HepG2 (cell line): ENCODE measurements around the gene STX7. TPM values are rescaled to one million over a fixed set of nuclear protein-coding genes. Genes with fewer than 3 reads are reported as not detected.

Source experiments
- CBX2 ChIP-seq, 2 experiments: fragments of 200-600 bp in 1 of 2; sonication (generic); formaldehyde crosslinking in 1 of 2; IDR thresholded peaks; 2 replicates each; pipeline versions ENCODE4 v1.7.0 to v1.8.1; 2018 to 2022; ENCODE audit warnings: low read depth in 2 of 2, low read length in 1 of 2, mild to moderate bottlenecking in 1 of 2, missing genetic modification reagents in 1 of 2
- ELF3 ChIP-seq: IDR thresholded peaks from 2 replicates; pipeline ENCODE4 v1.6.1; 2016; ENCODE audit warnings: missing genetic modification reagents, missing compliant biosample characterization
- ETV5 ChIP-seq: IDR thresholded peaks from 2 replicates; pipeline ENCODE4 v1.6.1; 2018; ENCODE audit warnings: missing biosample characterization, missing genetic modification reagents, inconsistent platforms, borderline replicate concordance
- KAT2B ChIP-seq: fragments of 150-350 bp; IDR thresholded peaks from 2 replicates; pipeline ENCODE4 v1.6.1; 2014; ENCODE audit warnings: low read depth, low read length, borderline replicate concordance
- KLF9 ChIP-seq: IDR thresholded peaks from 2 replicates; pipeline ENCODE4 v1.6.1; 2016; ENCODE audit warnings: low read depth
- SCMH1 ChIP-seq: sonication (generic); formaldehyde crosslinking; IDR thresholded peaks from 2 replicates; pipeline ENCODE4 v1.9.0; 2021; ENCODE audit warnings: missing genetic modification reagents, mild to moderate bottlenecking, borderline replicate concordance
- SP1 ChIP-seq, 2 experiments: fragments of 450-650 bp in 1 of 2; sonication (generic) in 1 of 2; formaldehyde crosslinking in 1 of 2; IDR thresholded peaks; 2 replicates each; pipeline versions ENCODE4 v1.4.0 to v1.6.1; 2016 to 2020; ENCODE audit warnings: missing genetic modification reagents in 1 of 2
- STAT5B ChIP-seq: sonication (generic); formaldehyde crosslinking; IDR thresholded peaks from 2 replicates; pipeline ENCODE4 v1.4.0; 2020; ENCODE audit warnings: missing genetic modification reagents
- ZFP36L2 ChIP-seq: sonication (generic); formaldehyde crosslinking; IDR thresholded peaks from 2 replicates; pipeline ENCODE4 v1.4.0; 2020; ENCODE audit warnings: missing genetic modification reagents
- ZKSCAN1 ChIP-seq: fragments of 150-350 bp; IDR thresholded peaks from 2 replicates; pipeline ENCODE4 v1.6.1; 2014; ENCODE audit warnings: low read length
- ZNF431 ChIP-seq: sonication (generic); formaldehyde crosslinking; IDR thresholded peaks from 2 replicates; pipeline ENCODE4 v1.9.0; 2022; ENCODE audit warnings: missing genetic modification reagents, low read depth, mild to moderate bottlenecking, borderline replicate concordance
- ZNF441 ChIP-seq: sonication (generic); formaldehyde crosslinking; IDR thresholded peaks from 2 replicates; pipeline ENCODE4 v1.7.0; 2021; ENCODE audit warnings: missing genetic modification reagents, borderline replicate concordance
- ZNF460 ChIP-seq: sonication (generic); formaldehyde crosslinking; IDR thresholded peaks from 2 replicates; pipeline ENCODE4 v1.5.1; 2020; ENCODE audit warnings: missing genetic modification reagents, mild to moderate bottlenecking, borderline replicate concordance
- ZNF570 ChIP-seq: sonication (generic); formaldehyde crosslinking; IDR thresholded peaks from 2 replicates; pipeline ENCODE4 v1.4.0; 2020; ENCODE audit warnings: mild to moderate bottlenecking, missing genetic modification reagents, borderline replicate concordance
- ZNF749 ChIP-seq: sonication (generic); formaldehyde crosslinking; IDR thresholded peaks from 2 replicates; pipeline ENCODE4 v1.8.0; 2022; ENCODE audit warnings: mild to moderate bottlenecking, missing genetic modification reagents, moderate library complexity, borderline replicate concordance
- ZNF75D ChIP-seq: sonication (generic); formaldehyde crosslinking; IDR thresholded peaks from 2 replicates; pipeline ENCODE4 v1.8.1; 2023; ENCODE audit warnings: missing genetic modification reagents, mild to moderate bottlenecking, borderline replicate concordance
- ZNF782 ChIP-seq: sonication (generic); formaldehyde crosslinking; IDR thresholded peaks from 2 replicates; pipeline ENCODE4 v1.4.0; 2020; ENCODE audit warnings: missing genetic modification reagents, mild to moderate bottlenecking, borderline replicate concordance
- polyA plus RNA-seq, 8 experiments: library from polyadenylated mRNA; depleted of rRNA in 3 of 8; stranded (reverse) in 7 of 8; unstranded in 1 of 8; fragments of >200 nt; fragmentation: Illumina TruSeq in 4 of 8; extraction: Trizol in 4 of 8; gene quantifications; 2 replicates each; pipeline versions ENCODE4 v1.2.1 to v1.2.3, GENCODE V29; 2011 to 2016; ENCODE audit warnings: low read depth in 4 of 8, missing spikeins in 1 of 8, mixed read lengths in 1 of 8; ENCODE audit not compliant: insufficient read depth in 1 of 8
- total RNA-seq, 5 experiments: library from RNA; depleted of rRNA; stranded (reverse); fragments of >200 nt; fragmentation: Illumina TruSeq; extraction: Trizol; gene quantifications; 2 replicates each; pipeline ENCODE4 v1.2.3, GENCODE V29; 2016; ENCODE audit warnings: low read depth in 1 of 5
- TF ChIP-seq, protein P1 (sequence below): sonication (generic); formaldehyde crosslinking; IDR thresholded peaks from 2 replicates; pipeline ENCODE4 v1.9.0; 2021; ENCODE audit warnings: mild to moderate bottlenecking, missing genetic modification reagents
- TF ChIP-seq, protein P2 (sequence below): sonication (generic); formaldehyde crosslinking; IDR thresholded peaks from 2 replicates; pipeline ENCODE4 v1.4.0; 2020; ENCODE audit warnings: mild to moderate bottlenecking, missing genetic modification reagents

The STX7 gene
- total and polyA plus RNA-seq, 2 of the 13 experiments (the other 11 are each of a cell fraction or from before 2014, with no cell fraction given) = 28.0 to 34.7 TPM

GRCh38 chr6:132512638-132513632 is at the start of gene STX7 (continued):
- TF ChIP-seq ZNF75D (CRISPR knock-in tag) (no peak), CBX2 (IDR thresholded peaks at IDR 0.05; ENCODE audit: low read depth, low read length) (no peak), CBX2 (CRISPR knock-in tag; IDR thresholded peaks at IDR 0.05; ENCODE audit: low read depth) (peak; percentile 88; the same call in 1 of the 2 replicates), ZNF460 (no peak), SCMH1 (no peak), STAT5B (CRISPR knock-in tag) (0 out of 2 replicates have a peak, but pooled peaks have one; percentile 7), ZNF749 (CRISPR knock-in tag) (peak; percentile 74; the same call in 1 of the 2 replicates), ZKSCAN1 (no peak), ZFP36L2 (CRISPR knock-in tag) (peak; percentile 15; the same call in 1 of the 2 replicates), ZNF431 (no peak; the same call in 1 of the 2 replicates), ZNF570 (CRISPR knock-in tag) (no peak), SP1 (IDR thresholded peaks at IDR 0.05) (no peak), SP1 (CRISPR knock-in tag; IDR thresholded peaks at IDR 0.05) (peak; percentile 67; the same call in 1 of the 2 replicates), ELF3 (CRISPR knock-in tag) (peak; percentile 76), ZNF782 (CRISPR knock-in tag) (peak; percentile 50; the same call in 1 of the 2 replicates), ZNF441 (CRISPR knock-in tag) (peak; percentile 77; the same call in 1 of the 2 replicates), KAT2B (no peak), KLF9 (CRISPR knock-in tag) (no peak), ETV5 (CRISPR knock-in tag) (peak; percentile 47)
- TF ChIP-seq, protein P1, sequence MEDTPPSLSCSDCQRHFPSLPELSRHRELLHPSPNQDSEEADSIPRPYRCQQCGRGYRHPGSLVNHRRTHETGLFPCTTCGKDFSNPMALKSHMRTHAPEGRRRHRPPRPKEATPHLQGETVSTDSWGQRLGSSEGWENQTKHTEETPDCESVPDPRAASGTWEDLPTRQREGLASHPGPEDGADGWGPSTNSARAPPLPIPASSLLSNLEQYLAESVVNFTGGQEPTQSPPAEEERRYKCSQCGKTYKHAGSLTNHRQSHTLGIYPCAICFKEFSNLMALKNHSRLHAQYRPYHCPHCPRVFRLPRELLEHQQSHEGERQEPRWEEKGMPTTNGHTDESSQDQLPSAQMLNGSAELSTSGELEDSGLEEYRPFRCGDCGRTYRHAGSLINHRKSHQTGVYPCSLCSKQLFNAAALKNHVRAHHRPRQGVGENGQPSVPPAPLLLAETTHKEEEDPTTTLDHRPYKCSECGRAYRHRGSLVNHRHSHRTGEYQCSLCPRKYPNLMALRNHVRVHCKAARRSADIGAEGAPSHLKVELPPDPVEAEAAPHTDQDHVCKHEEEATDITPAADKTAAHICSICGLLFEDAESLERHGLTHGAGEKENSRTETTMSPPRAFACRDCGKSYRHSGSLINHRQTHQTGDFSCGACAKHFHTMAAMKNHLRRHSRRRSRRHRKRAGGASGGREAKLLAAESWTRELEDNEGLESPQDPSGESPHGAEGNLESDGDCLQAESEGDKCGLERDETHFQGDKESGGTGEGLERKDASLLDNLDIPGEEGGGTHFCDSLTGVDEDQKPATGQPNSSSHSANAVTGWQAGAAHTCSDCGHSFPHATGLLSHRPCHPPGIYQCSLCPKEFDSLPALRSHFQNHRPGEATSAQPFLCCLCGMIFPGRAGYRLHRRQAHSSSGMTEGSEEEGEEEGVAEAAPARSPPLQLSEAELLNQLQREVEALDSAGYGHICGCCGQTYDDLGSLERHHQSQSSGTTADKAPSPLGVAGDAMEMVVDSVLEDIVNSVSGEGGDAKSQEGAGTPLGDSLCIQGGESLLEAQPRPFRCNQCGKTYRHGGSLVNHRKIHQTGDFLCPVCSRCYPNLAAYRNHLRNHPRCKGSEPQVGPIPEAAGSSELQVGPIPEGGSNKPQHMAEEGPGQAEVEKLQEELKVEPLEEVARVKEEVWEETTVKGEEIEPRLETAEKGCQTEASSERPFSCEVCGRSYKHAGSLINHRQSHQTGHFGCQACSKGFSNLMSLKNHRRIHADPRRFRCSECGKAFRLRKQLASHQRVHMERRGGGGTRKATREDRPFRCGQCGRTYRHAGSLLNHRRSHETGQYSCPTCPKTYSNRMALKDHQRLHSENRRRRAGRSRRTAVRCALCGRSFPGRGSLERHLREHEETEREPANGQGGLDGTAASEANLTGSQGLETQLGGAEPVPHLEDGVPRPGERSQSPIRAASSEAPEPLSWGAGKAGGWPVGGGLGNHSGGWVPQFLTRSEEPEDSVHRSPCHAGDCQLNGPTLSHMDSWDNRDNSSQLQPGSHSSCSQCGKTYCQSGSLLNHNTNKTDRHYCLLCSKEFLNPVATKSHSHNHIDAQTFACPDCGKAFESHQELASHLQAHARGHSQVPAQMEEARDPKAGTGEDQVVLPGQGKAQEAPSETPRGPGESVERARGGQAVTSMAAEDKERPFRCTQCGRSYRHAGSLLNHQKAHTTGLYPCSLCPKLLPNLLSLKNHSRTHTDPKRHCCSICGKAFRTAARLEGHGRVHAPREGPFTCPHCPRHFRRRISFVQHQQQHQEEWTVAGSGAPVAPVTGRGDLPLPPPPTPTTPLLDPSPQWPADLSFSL (CRISPR knock-in tag) = no peak
- TF ChIP-seq, protein P2, sequence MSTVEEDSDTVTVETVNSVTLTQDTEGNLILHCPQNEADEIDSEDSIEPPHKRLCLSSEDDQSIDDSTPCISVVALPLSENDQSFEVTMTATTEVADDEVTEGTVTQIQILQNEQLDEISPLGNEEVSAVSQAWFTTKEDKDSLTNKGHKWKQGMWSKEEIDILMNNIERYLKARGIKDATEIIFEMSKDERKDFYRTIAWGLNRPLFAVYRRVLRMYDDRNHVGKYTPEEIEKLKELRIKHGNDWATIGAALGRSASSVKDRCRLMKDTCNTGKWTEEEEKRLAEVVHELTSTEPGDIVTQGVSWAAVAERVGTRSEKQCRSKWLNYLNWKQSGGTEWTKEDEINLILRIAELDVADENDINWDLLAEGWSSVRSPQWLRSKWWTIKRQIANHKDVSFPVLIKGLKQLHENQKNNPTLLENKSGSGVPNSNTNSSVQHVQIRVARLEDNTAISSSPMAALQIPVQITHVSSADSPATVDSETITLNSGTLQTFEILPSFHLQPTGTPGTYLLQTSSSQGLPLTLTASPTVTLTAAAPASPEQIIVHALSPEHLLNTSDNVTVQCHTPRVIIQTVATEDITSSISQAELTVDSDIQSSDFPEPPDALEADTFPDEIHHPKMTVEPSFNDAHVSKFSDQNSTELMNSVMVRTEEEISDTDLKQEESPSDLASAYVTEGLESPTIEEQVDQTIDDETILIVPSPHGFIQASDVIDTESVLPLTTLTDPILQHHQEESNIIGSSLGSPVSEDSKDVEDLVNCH (CRISPR knock-in tag) = 0 out of 2 replicates have a peak, but pooled peaks have one; percentile 30
